Activated CD8-positive, alpha-beta memory T cell treated with anti-CD3 and anti-CD28 coated beads, Interleukin-2, amount 50 U/mL, for 24 hours (primary cell): ENCODE measurements around the gene ADCYAP1R1.

Experiments
- DNase-seq: peaks from one replicate; pipeline ENCODE4 v3.0.0-alpha.2; 2020; ENCODE audit errors: extremely low read depth

ADCYAP1R1 gene

GRCh38 chr7:31106303-31107105, 54.4 kb downstream of the ADCYAP1R1 start:
- no peak for DNase-seq

DNA sequence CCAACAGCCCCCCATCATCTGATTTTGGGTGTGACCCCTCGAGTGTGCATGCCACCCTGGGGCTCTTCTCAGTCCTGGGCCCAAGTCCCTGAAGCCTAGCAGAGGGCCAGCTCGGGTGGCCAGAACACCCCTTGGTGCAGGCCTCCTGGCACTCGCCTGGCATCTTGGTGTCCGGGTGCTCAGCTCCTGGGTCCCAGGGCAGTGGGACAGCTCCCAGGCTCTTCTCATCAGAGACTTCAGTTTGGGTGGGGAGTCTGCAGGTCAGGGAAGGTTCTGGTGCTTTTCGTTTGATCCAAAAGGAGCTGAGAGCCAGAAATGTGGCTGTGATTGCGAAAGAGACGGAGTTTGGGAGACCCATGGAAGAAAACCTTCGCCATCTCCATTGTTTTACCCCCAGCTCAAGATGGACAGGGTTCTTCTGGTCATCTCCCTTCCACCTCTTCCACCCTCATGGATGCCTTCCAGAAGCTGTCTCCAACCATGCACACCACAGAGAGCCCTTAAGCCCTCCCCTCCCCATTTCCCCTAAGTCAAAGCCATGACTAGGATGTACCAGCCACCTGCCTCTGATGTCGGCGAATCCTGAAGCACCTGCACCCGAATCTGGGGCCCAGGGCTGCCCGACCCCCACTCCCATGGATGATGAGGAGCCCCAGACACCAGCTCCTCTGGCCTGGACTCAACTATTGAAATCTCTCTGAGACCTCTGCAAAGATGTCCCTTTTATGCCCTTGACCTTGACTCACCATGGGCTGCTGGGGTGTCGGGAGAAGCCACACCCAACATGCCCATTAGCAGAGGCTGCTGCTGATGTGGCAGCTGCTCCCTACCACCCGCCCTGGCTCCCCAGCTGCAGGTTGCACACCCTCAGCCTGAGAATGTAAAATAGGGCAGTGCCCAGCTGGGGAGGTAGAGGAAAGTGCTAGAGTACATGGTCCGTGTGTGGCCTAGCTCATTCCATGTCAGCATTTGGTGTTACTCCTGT, 55.3 kb downstream of the ADCYAP1R1 start:
- DNase-seq: no peak

GRCh38 chr7:31108097-31108657, 56.1 kb downstream of the ADCYAP1R1 start:
- no peak for DNase-seq

DNA sequence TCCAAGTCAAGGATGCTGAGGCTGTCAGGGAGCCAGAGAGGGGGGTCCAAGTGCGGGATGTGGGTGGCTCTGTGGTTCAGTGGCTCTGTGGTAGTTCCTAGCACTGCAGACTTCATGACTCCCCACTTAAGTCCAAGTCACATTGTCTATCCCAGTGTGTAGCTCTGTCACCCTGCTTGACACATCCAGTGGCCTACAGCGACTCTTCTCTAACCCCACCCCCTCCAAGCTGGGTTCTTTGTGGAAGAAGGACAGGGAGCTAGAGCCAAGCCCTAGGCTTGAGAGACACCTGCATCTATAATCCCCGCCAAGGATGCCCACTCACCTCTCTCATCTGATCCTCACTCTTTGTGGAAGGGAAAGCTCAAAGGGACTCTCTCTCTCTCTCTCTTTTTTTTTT, 57.6 kb downstream of the ADCYAP1R1 start:
- DNase-seq: no peak

DNA sequence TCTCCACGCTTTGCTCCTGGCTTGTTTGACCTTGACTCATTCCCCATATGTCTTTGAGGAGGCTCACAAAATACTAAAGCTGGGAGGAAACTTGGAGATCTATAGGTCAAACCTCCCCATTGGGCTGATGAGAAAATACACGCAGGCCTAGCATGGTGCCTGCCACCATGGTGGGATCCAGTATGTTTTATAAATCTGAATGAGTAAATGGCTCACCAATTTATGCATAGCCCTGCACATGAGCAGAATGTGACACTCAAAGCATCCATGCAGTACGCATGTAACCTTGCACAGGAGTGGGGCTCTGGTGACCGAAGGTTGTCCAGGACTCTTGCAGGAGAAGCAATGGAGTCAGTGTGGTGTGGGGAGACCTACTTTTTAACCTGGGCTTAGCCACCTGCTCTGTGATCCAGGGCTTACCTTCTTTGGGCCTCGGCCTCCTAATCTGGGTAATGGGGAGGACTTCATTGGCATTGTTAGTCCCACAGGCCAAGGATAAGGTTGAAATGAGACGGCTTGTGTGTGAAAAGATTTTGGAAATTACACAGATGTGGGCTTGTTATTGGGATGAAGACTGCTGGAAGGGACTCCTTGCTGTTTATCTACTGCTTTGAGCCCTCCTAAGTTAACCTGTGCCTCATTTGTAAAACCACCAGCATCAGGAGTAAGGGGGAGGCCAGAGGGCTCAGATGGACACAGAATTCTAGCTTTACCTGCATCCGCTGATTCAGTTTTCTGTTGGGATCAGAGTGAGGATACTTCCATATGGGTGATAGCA, 58.4 kb downstream of the ADCYAP1R1 start:
- DNase-seq: no peak

DNA sequence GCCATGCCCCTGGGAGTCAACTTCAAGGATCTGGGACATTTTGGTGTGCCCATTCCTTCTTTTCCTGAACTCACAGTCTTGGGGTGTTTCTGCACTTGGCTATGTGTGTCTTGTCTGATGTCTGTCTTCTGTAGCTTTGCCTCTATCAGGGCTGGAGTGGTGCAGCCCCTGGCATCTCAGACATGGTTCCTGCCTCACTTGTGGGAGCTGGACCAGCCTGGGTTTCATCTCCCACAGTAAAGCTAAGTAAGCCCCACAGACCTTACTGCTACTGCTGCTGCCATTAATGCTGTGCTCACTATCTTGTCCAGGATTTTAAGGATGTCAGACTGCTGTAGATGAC, 59.0 kb downstream of the ADCYAP1R1 start:
- no peak for DNase-seq

DNA sequence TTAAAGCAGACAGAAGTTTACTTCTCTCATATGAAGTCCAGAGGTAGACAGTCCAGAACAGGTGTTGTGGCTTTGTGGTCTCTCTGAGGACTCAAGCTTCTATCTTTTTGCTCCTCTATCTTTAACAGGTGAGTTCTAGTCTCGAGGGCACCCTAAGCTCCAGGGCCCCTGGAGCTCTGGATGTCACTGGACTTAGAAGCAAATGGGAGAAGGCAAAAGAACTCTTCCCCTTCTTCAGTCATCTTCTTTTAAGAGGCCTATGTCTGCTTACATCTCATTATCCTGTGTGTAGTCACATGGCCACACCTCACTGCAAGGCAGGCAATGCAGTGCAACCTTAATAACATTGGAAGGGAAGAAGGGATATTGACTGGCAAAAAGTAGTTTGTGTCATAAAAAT, 61.6 kb downstream of the ADCYAP1R1 start:
- no peak for DNase-seq

DNA sequence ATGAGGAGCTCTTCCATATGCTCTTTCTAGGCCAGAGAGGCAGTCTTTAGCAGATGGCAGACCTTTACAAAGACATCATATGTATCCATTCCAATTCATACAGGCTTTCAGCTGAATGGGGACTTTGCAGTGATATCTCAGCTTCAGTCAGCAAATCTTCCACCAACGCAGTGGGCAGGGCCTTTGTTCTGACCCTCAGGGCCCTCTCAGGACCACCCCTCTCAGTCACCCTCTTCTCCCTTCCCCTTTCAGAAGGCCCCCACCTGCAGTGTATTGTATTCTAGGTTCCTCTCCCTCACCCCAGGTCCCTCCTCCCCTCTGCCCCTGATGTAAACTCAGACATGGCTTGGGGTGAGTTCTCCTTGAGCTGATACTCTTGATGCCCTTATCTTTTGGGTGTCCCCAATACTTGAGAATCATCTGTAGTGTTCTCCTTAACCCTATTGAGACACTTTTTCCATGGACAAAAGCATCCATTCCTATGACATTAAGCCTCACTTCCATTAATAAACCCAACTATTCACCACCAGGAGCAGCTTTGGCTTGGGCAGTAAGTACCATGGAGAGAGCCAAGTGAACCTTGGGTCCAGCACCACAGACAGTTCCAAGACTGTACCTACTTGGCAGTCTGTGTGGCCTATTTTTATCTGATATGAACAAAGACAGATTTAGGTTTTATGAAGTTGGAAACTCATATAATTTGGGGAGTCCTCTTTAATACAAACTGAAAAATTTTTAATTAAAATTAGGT, 62.7 kb downstream of the ADCYAP1R1 start:
- DNase-seq: no peak

GRCh38 chr7:31116615-31117014, 64.5 kb downstream of the ADCYAP1R1 start:
- DNase-seq: no peak

GRCh38 chr7:31119249-31119648, 67.1 kb downstream of the ADCYAP1R1 start:
- DNase-seq: no peak

DNA sequence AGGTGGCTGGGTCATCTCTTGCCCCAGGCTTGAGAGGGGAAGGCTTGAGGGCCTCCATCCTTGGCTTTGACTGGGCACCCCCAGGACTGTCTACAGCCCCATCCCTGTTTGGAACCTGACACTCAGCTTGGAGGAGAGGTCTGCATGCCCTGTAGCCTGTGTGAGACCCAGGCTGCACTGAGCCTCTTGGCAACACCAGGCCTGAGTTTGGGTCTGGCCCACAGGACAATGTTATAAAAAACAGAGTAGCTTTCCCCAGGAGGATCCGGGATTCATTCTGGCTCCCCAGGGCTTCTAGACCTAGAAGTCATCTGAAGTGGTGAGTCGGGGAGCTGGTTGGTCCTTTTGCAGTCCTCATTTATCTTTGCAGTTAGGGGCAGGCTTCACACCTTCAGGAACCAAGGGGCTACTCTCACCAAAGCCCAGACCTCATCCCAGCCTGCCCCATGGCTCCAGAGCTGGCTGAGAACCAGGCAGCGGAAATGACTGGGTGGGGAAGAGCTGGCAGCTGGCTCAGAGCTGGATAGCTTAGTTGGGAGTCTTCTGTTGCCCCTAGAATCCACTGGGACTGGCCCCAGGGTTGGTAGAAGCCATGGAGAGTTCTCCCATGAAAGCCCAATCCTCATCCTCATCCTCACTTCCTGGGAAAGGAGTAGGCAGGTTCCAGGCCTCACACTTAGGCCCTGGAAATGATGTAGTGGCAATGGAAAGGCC, 68.8 kb downstream of the ADCYAP1R1 start:
- no peak for DNase-seq

- no peak for DNase-seq
Observed at GRCh38 chr7:31121601-31122000, 69.5 kb downstream of the ADCYAP1R1 start.

GRCh38 chr7:31122649-31123058, 70.5 kb downstream of the ADCYAP1R1 start:
- DNase-seq: no peak

DNA sequence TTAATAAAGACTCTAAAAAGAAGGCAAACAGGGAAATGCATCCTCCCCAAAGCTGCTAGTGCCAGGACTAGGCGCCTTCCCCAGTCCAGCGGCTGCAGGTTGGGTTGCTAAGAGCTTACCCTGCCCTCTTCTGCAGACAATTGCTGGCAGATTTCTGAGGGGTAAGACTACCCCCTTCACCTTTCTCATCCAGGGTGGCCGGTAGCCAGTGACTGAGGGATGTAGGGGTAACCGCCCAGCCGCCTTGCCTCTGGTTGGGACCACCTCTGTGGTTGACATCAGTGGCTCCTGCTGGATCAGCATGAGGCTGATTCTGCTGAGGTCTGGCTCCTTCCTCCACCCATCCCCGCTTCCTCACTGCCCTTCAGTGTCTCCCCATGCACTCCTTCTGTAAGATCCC, 71.2 kb downstream of the ADCYAP1R1 start:
- no peak for DNase-seq

GRCh38 chr7:31123726-31124125, 71.6 kb downstream of the ADCYAP1R1 start:
- no peak for DNase-seq

DNA sequence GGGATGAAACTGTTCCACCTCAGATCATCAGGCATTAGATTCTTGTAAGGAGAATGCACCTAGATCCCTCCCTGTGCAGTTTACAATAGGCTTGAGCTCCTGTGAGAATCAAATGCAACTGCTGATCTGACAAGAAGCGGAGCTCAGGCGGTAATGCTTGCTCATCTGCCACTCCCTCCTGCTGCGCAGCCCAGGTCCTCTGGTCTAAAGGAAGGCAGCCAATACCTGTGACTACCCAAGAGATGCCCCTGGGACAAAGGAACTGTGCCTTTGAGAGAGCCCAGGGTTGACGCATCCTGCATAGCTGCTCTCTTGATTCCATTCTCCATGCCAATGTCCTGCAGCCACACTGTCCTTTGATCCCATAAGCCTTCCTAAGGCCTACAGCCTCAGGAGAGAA, 73.1 kb downstream of the ADCYAP1R1 start:
- no peak for DNase-seq

- DNase-seq: no peak
Observed at GRCh38 chr7:31126976-31127375, 74.9 kb downstream of the ADCYAP1R1 start.

DNA sequence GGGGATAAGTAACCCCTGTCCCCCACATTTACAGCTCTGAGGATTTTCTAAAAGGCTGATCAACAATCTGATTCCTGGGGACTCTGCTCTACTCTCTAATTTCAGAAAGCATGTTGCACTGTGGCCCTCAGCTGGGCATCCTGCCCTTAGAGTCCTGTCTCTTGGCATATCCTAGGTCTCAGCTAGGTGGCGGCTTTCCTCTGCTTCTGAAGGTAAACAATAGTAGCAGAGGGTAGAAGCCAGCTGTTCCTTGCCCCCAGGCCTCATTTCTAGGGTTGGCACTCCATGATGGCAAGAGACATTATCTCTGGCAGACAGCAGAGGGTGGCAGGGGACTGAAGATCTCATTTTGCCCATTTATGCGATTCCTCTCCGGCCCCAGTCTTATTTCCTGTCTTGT, 77.0 kb downstream of the ADCYAP1R1 start:
- no peak for DNase-seq

DNA sequence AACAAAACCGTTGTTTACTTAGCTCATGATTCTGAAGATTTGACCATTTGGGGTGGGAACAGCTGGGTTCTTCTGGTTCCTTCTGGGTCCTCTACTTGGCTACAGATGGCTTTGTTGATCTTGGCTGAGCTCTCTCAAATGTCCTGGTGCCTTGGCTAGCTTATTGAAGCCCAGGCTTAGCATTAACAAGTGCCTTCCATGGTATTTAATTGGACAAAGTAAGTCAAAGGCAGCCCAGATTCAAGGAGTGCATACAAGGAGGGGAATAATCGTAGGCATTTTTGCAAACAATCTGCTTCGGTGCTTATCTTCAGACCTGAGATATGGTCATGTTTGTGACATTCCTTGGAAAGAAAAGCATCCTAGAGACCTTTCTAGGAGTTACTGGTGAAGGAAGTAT, 81.4 kb downstream of the ADCYAP1R1 start:
- no peak for DNase-seq
